ENCODE measurements around the gene BAIAP2. TPM values are rescaled to one million over a fixed set of nuclear protein-coding genes. Genes with fewer than 3 reads are reported as not detected.

Gene BAIAP2
- polyA plus RNA-seq, 2 of the 4 experiments (the other 2 are of a cell fraction): 7.1 to 27.5 TPM

- Histone ChIP-seq H3K4me1 (peaks cover 55% of the 10 kb centered on the region), H3K4me2 (peak overlapping the region; percentile 70), H3K4me3 (no peak overlapping the region), H3K9me3 (no peaks in the 10 kb centered on the region), H3K27ac (peak overlapping the region; percentile 70 to 83)
- peak; percentile 45 to 77 for DNase-seq (ENCODE audit: low read depth in 1 of 2, low spot score in 1 of 2)
- ChIA-PET POLR2A (no interaction called here), CTCF (interaction anchor here (1.1 to 37.9 kb wide), 7 partner anchors 8 to 57 kb away, joined by 4 to 880 read pairs (median 10); no protein-coding TSS in a partner anchor)
- peak; percentile 48 to 74 for ATAC-seq
- WGBS (ENCODE audit: missing lambda C conversion rate): 58% methylated on average over 6 of the region's 6 CpGs
- TF ChIP-seq CTCF (IDR thresholded peaks at IDR 0.05) (peak; percentile 55), ZSCAN20 (CRISPR knock-in tag; IDR thresholded peaks at IDR 0.05) (no peak), SMC3 (IDR thresholded peaks at IDR 0.05) (peak; percentile 19; the same call in 1 of the 3 replicates)
- no peak for FAIRE-seq
These were observed 5.9 kb downstream of the BAIAP2 start for GRCh38 chr17:81040791-81041337.

GRCh38 chr17:81042606-81043005 is 7.7 kb downstream of the BAIAP2 start:
- Histone ChIP-seq H3K4me2 (no peak overlapping the region), H3K4me1 (peaks cover 49% of the 10 kb centered on the region), H3K9me3 (no peaks in the 10 kb centered on the region), H3K27ac (peak overlapping the region in 1 of 2 experiments; percentile 62; a peak in 1 of 6 replicates), H3K4me3 (no peak overlapping the region)
- DNase-seq (ENCODE audit: low read depth in 1 of 2, low spot score in 1 of 2) (no peak), ATAC-seq (no peak), FAIRE-seq (no peak)
- ChIA-PET CTCF (interaction anchor here (0.9 to 37.9 kb wide), 5 partner anchors 17 to 55 kb away, joined by 3 to 880 read pairs (median 5); no protein-coding TSS in a partner anchor), POLR2A (no interaction called here)
- WGBS (ENCODE audit: missing lambda C conversion rate): 97% methylated on average over 9 of the region's 9 CpGs
- TF ChIP-seq E2F6 (IDR thresholded peaks at IDR 0.05; ENCODE audit: borderline replicate concordance, low read depth) (no peak), RARB (CRISPR knock-in tag; IDR thresholded peaks at IDR 0.05) (no peak), HDAC2 (IDR thresholded peaks at IDR 0.05) (no peak)

- ATAC-seq: no peak
- CTCF ChIA-PET: interaction anchor here (1.5 to 37.9 kb wide), 5 partner anchors 8 to 55 kb away, joined by 3 to 880 read pairs (median 6); partner anchors contain the start of gene BAIAP2
- no peak for DNase-seq (ENCODE audit: low read depth in 1 of 2, low spot score in 1 of 2)
- FAIRE-seq: no peak
- Histone ChIP-seq H3K4me3 (no peak overlapping the region), H3K4me1 (peaks cover 49% of the 10 kb centered on the region), H3K4me2 (peak overlapping the region; percentile 28; the same call in 1 of the 3 replicates), H3K9me3 (no peaks in the 10 kb centered on the region), H3K27ac (peak overlapping the region; percentile 16 to 62; a peak in 4 of 6 replicates)
- TF ChIP-seq CTCF (IDR thresholded peaks at IDR 0.05) (no peak), ELK1 (IDR thresholded peaks at IDR 0.05; ENCODE audit: low read depth, low read length) (no peak), EP300 (IDR thresholded peaks at IDR 0.05) (no peak), FOSL2 (IDR thresholded peaks at IDR 0.05) (no peak), FOSL2 (CRISPR knock-in tag; IDR thresholded peaks at IDR 0.05) (no peak), HOXB5 (CRISPR knock-in tag; IDR thresholded peaks at IDR 0.05) (no peak), EHMT2 (IDR thresholded peaks at IDR 0.05; ENCODE audit: low read depth) (no peak), CBX2 (IDR thresholded peaks at IDR 0.05; ENCODE audit: borderline replicate concordance, low read depth) (no peak), POLR2AphosphoS2 (conservative IDR thresholded peaks at IDR 0.05; ENCODE audit: low read length) (no peak), NPAS2 (CRISPR knock-in tag; IDR thresholded peaks at IDR 0.05; ENCODE audit: borderline replicate concordance) (no peak), POLR2A (IDR thresholded peaks at IDR 0.05; ENCODE audit: low read length) (no peak), JUN (IDR thresholded peaks at IDR 0.05) (no peak), KDM1A (IDR thresholded peaks at IDR 0.05; ENCODE audit: low read depth) (no peak), PHF8 (IDR thresholded peaks at IDR 0.05; ENCODE audit: borderline replicate concordance, low read depth) (no peak), GATA3 (IDR thresholded peaks at IDR 0.05; ENCODE audit: borderline replicate concordance) (no peak), ZNF302 (CRISPR knock-in tag; IDR thresholded peaks at IDR 0.05) (no peak), EHF (CRISPR knock-in tag; IDR thresholded peaks at IDR 0.05) (no peak), MAZ (IDR thresholded peaks at IDR 0.05; ENCODE audit: borderline replicate concordance, low read depth, low read length) (no peak), RARB (CRISPR knock-in tag; IDR thresholded peaks at IDR 0.05) (no peak)
- WGBS (ENCODE audit: missing lambda C conversion rate): 95% methylated on average over 19 of the region's 19 CpGs
- POLR2A ChIA-PET: interaction anchor here (1.0 kb wide), 1 partner anchor 8 kb away, joined by 4 read pairs; the partner anchor contains the start of gene BAIAP2
These were observed 8.4 kb downstream of the BAIAP2 start for GRCh38 chr17:81043319-81043724.

Data from A549 (cell line).